SK-N-SH (cell line): ENCODE data around the gene ADGRB2.

Source experiments
- EP300 ChIP-seq, 2 experiments: IDR thresholded peaks; 2 replicates each; pipeline versions ENCODE4 v1.4.0 to v1.6.1; 2012; ENCODE audit warnings: borderline replicate concordance in 1 of 2, low read depth in 1 of 2, low read length in 1 of 2
- EZH2phosphoT487 ChIP-seq: fragments of 200-600 bp; sonication (generic); IDR thresholded peaks from 2 replicates; pipeline ENCODE4 v1.6.1; 2017; ENCODE audit warnings: low read depth, mixed run types, mild to moderate bottlenecking, antibody characterized with exemption, moderate library complexity, borderline replicate concordance
- RXRA ChIP-seq: IDR thresholded peaks from 2 replicates; pipeline ENCODE4 v1.4.0; 2012; ENCODE audit warnings: low read depth, mild to moderate bottlenecking, borderline replicate concordance
- SIN3A ChIP-seq: IDR thresholded peaks from 2 replicates; pipeline ENCODE4 v1.6.1; 2012; ENCODE audit warnings: low read depth, mild to moderate bottlenecking, low read length, moderate library complexity, borderline replicate concordance
- TAF1 ChIP-seq: IDR thresholded peaks from 2 replicates; pipeline ENCODE4 v1.6.1; 2012; ENCODE audit warnings: low read depth, mild to moderate bottlenecking, low read length, moderate library complexity, borderline replicate concordance
- TEAD4 ChIP-seq: IDR thresholded peaks from 2 replicates; pipeline ENCODE4 v1.4.0; 2012; ENCODE audit warnings: mild to moderate bottlenecking, borderline replicate concordance; ENCODE audit not compliant: insufficient read depth
- TF ChIP-seq, protein P1 (sequence below): IDR thresholded peaks from 2 replicates; pipeline ENCODE4 v1.4.0; 2012; ENCODE audit warnings: low read depth
- TF ChIP-seq, protein P2 (sequence below): fragments of 200-600 bp; sonication (generic); IDR thresholded peaks from 2 replicates; pipeline ENCODE4 v1.6.1; 2017; ENCODE audit warnings: antibody characterized with exemption, mild to moderate bottlenecking, moderate library complexity
- TF ChIP-seq, protein P3 (sequence below): IDR thresholded peaks from 2 replicates; pipeline ENCODE4 v1.4.0; 2012; ENCODE audit warnings: low read depth, borderline replicate concordance
- TF ChIP-seq, protein P4 (sequence below): fragments of 150-350 bp; IDR thresholded peaks from 2 replicates; pipeline ENCODE4 v1.6.1; 2017; ENCODE audit warnings: antibody characterized with exemption, low read length, low read depth, borderline replicate concordance
- TF ChIP-seq, protein P5 (sequence below): IDR thresholded peaks from 2 replicates; pipeline ENCODE4; 2012

DNA sequence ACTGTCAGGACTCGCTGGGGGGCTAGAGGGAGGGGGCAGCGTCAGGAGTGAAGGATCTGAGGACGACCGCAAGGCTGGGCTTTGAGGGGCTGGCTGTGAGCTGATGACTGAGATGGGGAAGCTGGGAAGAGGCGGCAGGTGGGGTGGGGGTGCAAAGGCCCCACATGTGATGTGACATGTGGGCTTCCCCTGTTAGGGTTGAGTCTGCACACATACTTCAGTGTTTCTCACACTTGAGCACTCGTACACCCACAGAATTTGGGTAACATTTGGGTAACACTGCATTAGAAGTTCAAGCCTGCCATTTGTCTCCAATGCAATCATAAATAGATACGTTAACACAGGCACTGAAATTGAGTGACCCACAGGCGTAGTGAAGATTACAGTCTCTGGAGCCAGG lies 76.5 kb downstream of the ADGRB2 start:
- TF ChIP-seq, protein P1, sequence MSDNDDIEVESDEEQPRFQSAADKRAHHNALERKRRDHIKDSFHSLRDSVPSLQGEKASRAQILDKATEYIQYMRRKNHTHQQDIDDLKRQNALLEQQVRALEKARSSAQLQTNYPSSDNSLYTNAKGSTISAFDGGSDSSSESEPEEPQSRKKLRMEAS = no peak
- TF ChIP-seq, protein P2, sequence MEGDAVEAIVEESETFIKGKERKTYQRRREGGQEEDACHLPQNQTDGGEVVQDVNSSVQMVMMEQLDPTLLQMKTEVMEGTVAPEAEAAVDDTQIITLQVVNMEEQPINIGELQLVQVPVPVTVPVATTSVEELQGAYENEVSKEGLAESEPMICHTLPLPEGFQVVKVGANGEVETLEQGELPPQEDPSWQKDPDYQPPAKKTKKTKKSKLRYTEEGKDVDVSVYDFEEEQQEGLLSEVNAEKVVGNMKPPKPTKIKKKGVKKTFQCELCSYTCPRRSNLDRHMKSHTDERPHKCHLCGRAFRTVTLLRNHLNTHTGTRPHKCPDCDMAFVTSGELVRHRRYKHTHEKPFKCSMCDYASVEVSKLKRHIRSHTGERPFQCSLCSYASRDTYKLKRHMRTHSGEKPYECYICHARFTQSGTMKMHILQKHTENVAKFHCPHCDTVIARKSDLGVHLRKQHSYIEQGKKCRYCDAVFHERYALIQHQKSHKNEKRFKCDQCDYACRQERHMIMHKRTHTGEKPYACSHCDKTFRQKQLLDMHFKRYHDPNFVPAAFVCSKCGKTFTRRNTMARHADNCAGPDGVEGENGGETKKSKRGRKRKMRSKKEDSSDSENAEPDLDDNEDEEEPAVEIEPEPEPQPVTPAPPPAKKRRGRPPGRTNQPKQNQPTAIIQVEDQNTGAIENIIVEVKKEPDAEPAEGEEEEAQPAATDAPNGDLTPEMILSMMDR = no peak
- TF ChIP-seq TAF1 = no peak
- no peak for TF ChIP-seq RXRA
- TF ChIP-seq, protein P3, sequence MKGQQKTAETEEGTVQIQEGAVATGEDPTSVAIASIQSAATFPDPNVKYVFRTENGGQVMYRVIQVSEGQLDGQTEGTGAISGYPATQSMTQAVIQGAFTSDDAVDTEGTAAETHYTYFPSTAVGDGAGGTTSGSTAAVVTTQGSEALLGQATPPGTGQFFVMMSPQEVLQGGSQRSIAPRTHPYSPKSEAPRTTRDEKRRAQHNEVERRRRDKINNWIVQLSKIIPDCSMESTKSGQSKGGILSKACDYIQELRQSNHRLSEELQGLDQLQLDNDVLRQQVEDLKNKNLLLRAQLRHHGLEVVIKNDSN = no peak
- no peak for TF ChIP-seq EP300 (IDR thresholded peaks at IDR 0.05; ENCODE audit: borderline replicate concordance in 1 of 2, low read depth in 1 of 2, low read length in 1 of 2)
- TF ChIP-seq SIN3A = no peak
- TF ChIP-seq, protein P4, sequence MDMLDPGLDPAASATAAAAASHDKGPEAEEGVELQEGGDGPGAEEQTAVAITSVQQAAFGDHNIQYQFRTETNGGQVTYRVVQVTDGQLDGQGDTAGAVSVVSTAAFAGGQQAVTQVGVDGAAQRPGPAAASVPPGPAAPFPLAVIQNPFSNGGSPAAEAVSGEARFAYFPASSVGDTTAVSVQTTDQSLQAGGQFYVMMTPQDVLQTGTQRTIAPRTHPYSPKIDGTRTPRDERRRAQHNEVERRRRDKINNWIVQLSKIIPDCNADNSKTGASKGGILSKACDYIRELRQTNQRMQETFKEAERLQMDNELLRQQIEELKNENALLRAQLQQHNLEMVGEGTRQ = no peak
- TF ChIP-seq EZH2phosphoT487 = no peak
- TF ChIP-seq TEAD4 = no peak
- TF ChIP-seq, protein P5, sequence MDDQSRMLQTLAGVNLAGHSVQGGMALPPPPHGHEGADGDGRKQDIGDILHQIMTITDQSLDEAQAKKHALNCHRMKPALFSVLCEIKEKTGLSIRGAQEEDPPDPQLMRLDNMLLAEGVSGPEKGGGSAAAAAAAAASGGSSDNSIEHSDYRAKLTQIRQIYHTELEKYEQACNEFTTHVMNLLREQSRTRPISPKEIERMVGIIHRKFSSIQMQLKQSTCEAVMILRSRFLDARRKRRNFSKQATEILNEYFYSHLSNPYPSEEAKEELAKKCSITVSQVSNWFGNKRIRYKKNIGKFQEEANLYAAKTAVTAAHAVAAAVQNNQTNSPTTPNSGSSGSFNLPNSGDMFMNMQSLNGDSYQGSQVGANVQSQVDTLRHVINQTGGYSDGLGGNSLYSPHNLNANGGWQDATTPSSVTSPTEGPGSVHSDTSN = no peak
